MM.1S (cell line): ENCODE measurements around the gene CLRN2.

Source experiments
- CTCF ChIP-seq: fragments of 300-600 bp; sonication (generic); IDR thresholded peaks from 2 replicates; pipeline ENCODE4 v1.5.1; 2016; ENCODE audit warnings: antibody characterized with exemption, low read length, mixed read lengths
- EZH2 ChIP-seq: fragments of 300-600 bp; sonication (generic); optimal IDR thresholded peaks from 2 replicates; pipeline ENCODE3; 2017; ENCODE audit warnings: low read depth, mild to moderate bottlenecking, antibody characterized with exemption, low read length, mixed read lengths
- EZH2phosphoT487 ChIP-seq: fragments of 300-600 bp; sonication (generic); IDR thresholded peaks from 2 replicates; pipeline ENCODE4 v1.6.1; 2018; ENCODE audit warnings: antibody characterized with exemption, low read length

GRCh38 chr4:17516980-17517379 is 2.0 kb downstream of the CLRN2 start:
- no peak for TF ChIP-seq CTCF
- TF ChIP-seq EZH2: no peak
- no peak for TF ChIP-seq EZH2phosphoT487
